Endodermal cell (in vitro differentiated cells): ENCODE data around the gene DLG2. TPM values are rescaled to one million over a fixed set of nuclear protein-coding genes. Genes with fewer than 3 reads are reported as not detected.

ENCODE experiments used
- DNase-seq: peaks from one replicate; pipeline ENCODE4 v3.0.0-alpha.2; 2017
- H3K27ac ChIP-seq: 2 replicates; pipeline ENCODE4 v1.5.1; 2013; ENCODE audit warnings: mild to moderate bottlenecking, low read depth, low read length, moderate library complexity
- H3K27me3 ChIP-seq: 2 replicates; pipeline ENCODE4 v1.6.1; 2013; ENCODE audit warnings: mild to moderate bottlenecking, low read length, moderate library complexity; ENCODE audit not compliant: insufficient read depth, control insufficient read depth, poor library complexity, severe bottlenecking
- H3K36me3 ChIP-seq: 2 replicates; pipeline ENCODE4 v1.7.0; 2013; ENCODE audit warnings: mild to moderate bottlenecking, low read length, moderate library complexity; ENCODE audit not compliant: control insufficient read depth, insufficient read depth
- H3K4me1 ChIP-seq: one replicate; pipeline ENCODE4 v1.7.0; 2013; ENCODE audit warnings: low read length; ENCODE audit not compliant: control insufficient read depth, insufficient read depth
- H3K4me3 ChIP-seq: 2 replicates; pipeline ENCODE4 v1.5.1; 2013; ENCODE audit warnings: mild to moderate bottlenecking, low read length, moderate library complexity
- H3K9ac ChIP-seq: 2 replicates; pipeline ENCODE4 v1.6.1; 2013; ENCODE audit warnings: mild to moderate bottlenecking, low read length, moderate library complexity; ENCODE audit not compliant: poor library complexity, severe bottlenecking; ENCODE audit errors: extremely low read depth
- H3K9me3 ChIP-seq: 2 replicates; pipeline ENCODE4 v1.6.1; 2013; ENCODE audit warnings: mild to moderate bottlenecking, low read length, moderate library complexity; ENCODE audit not compliant: control insufficient read depth
- H3K27ac Mint-ChIP-seq: 2 replicates; pipeline ENCODE4 v1.8.0; 2020; ENCODE audit warnings: mixed read lengths
- H3K27me3 Mint-ChIP-seq: 2 replicates; pipeline ENCODE4 v1.8.0; 2021; ENCODE audit warnings: mild to moderate bottlenecking, mixed read lengths; ENCODE audit not compliant: insufficient read depth
- H3K36me3 Mint-ChIP-seq: 2 replicates; pipeline ENCODE4 v1.8.0; 2020; ENCODE audit warnings: low read depth, mixed read lengths
- H3K4me1 Mint-ChIP-seq: 2 replicates; pipeline ENCODE4 v1.8.0; 2020; ENCODE audit warnings: mixed read lengths
- H3K4me3 Mint-ChIP-seq: 2 replicates; pipeline ENCODE4 v1.8.0; 2020; ENCODE audit warnings: mild to moderate bottlenecking, moderate library complexity, mixed read lengths
- H3K9me3 Mint-ChIP-seq: 2 replicates; pipeline ENCODE4 v1.8.0; 2020; ENCODE audit warnings: mild to moderate bottlenecking, mixed read lengths
- WGBS, 2 experiments: methylation state at CpG; one replicate each; pipeline versions ENCODE4 v1.1.5 to v1.1.7; 2013; ENCODE audit warnings: missing lambda C conversion rate in 2 of 2, mixed read lengths in 1 of 2; ENCODE audit not compliant: insufficient coverage in 1 of 2, insufficient read length in 1 of 2; 5-methylcytosine and 5-hydroxymethylcytosine counted together
- total RNA-seq, 2 donors: library from RNA; stranded (reverse); fragmentation: NEBNext Ultra II Directional in 1 of 2; extraction: Animal tissue kit (Norgen Biotek cat#: 25700) in 1 of 2; gene quantifications; 2 replicates in 1 of 2; 3 replicates in 1 of 2; pipeline ENCODE4 v1.2.1, GENCODE V29; 2021
- TF ChIP-seq, protein P1 (sequence below): fragments of 200-600 bp; sonication (generic); conservative IDR thresholded peaks from 2 replicates; pipeline ENCODE4 v1.5.0; 2021; ENCODE audit warnings: antibody characterized with exemption, mild to moderate bottlenecking

Gene DLG2
- total RNA-seq, 2 donors from 2014 or later: 9.6 to 10.6 TPM

DNA sequence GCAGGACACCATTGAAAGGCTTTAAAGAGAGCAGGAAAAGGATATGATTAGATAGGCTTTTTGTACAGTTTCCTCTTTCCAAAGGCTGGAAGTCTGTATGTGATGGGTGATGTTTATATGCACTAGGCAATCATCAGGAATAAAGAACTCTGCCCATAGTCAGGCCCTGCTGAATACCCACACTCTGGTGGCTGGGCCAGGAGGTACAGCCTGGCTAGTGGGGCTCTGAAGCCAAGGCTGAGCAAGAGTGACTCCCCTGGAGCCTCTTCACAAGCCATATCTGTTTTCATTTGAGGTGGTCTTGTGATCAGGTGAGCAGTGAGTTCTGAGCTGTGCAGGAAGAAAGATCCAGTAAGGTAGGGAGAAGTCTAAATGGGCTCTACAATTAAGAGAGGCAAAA lies 1801.1 kb downstream of the DLG2 start:
- no peaks in the 10 kb centered on the region for H3K36me3 ChIP-seq
- H3K27me3 ChIP-seq: peaks cover 6% of the 10 kb centered on the region
- TF ChIP-seq, protein P1, sequence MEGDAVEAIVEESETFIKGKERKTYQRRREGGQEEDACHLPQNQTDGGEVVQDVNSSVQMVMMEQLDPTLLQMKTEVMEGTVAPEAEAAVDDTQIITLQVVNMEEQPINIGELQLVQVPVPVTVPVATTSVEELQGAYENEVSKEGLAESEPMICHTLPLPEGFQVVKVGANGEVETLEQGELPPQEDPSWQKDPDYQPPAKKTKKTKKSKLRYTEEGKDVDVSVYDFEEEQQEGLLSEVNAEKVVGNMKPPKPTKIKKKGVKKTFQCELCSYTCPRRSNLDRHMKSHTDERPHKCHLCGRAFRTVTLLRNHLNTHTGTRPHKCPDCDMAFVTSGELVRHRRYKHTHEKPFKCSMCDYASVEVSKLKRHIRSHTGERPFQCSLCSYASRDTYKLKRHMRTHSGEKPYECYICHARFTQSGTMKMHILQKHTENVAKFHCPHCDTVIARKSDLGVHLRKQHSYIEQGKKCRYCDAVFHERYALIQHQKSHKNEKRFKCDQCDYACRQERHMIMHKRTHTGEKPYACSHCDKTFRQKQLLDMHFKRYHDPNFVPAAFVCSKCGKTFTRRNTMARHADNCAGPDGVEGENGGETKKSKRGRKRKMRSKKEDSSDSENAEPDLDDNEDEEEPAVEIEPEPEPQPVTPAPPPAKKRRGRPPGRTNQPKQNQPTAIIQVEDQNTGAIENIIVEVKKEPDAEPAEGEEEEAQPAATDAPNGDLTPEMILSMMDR: peak; percentile 16
- H3K27ac ChIP-seq: no peak overlapping the region
- Mint-ChIP-seq H3K27ac (no peak overlapping the region), H3K4me3 (no peak overlapping the region), H3K4me1 (peaks cover 5% of the 10 kb centered on the region), H3K9me3 (no peaks in the 10 kb centered on the region), H3K27me3 (peaks cover under 1% of the 10 kb centered on the region), H3K36me3 (no peaks in the 10 kb centered on the region)
- H3K9me3 ChIP-seq: no peaks in the 10 kb centered on the region
- no peaks in the 10 kb centered on the region for H3K4me1 ChIP-seq
- no peak for DNase-seq
- H3K4me3 ChIP-seq: no peak overlapping the region
- no peak overlapping the region for H3K9ac ChIP-seq

DNA sequence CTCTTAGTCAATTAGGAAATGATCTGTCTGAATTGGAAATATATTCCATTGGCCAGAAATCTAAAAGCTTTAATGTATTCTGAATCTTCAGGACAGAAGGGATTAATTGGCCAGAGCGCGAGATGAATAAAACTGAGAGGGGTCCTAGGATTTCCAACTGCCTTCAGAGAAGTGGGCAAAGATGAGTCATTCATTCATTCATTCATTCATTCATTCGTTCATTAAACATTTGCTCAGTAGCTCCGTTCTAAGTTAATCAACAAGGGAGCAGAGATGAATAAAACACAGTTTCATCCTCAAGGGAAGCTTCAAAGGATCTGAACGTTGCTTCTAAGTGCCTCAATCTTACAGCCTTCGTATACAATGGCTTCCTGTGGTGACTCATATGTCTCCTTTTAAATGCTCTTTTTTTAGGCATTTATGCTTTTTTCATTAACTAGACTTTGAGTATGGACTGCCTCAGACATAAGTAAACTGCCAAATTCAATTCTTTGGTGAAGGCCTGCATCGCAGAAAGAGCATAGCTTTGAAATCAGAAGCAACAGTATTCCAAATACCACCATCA lies 1803.6 kb downstream of the DLG2 start:
- no peaks in the 10 kb centered on the region for H3K9me3 ChIP-seq
- Mint-ChIP-seq H3K27ac (no peak overlapping the region), H3K4me1 (peaks cover 5% of the 10 kb centered on the region), H3K4me3 (no peak overlapping the region), H3K27me3 (no peaks in the 10 kb centered on the region), H3K9me3 (no peaks in the 10 kb centered on the region), H3K36me3 (no peaks in the 10 kb centered on the region)
- no peak for DNase-seq
- no peaks in the 10 kb centered on the region for H3K36me3 ChIP-seq
- TF ChIP-seq, protein P1: no peak
- 78 to 79% methylated on average over 7 of the region's 7 CpGs for WGBS, 2 experiments
- no peak overlapping the region for H3K27ac ChIP-seq
- H3K4me3 ChIP-seq: no peak overlapping the region
- no peaks in the 10 kb centered on the region for H3K4me1 ChIP-seq
- H3K9ac ChIP-seq: no peak overlapping the region
- no peaks in the 10 kb centered on the region for H3K27me3 ChIP-seq

DNA sequence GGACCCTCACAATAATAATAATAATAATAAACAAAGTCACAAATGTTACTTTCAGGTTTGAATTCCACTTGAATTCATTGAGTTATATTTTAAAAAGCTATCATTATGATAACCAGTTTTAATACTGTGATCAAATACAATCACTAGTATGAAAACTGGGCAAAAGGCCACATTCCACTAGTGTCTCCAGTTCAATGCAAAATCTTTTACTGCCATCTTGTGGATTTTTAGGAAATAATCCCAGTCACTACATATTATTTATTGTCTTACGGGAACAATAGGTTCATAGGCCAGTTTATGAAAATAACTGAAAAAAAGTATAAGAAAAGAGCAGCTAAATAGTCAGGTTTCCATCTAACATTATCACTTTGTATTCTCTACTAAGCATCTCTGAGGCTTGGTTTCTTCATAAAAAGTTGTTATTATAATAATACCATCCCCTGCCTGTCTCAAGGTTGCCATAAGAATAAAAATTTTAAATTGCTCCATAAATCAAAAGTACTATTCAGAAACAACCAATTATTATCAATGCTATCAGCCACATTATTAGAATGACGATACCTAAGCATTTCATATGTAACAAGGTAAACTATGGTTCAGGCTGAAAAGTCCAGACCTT lies 1807.1 kb downstream of the DLG2 start:
- Histone ChIP-seq H3K27ac (no peak overlapping the region), H3K4me1 (peaks cover 8% of the 10 kb centered on the region), H3K27me3 (no peaks in the 10 kb centered on the region), H3K9ac (no peak overlapping the region), H3K9me3 (no peaks in the 10 kb centered on the region), H3K4me3 (no peak overlapping the region), H3K36me3 (no peaks in the 10 kb centered on the region)
- Mint-ChIP-seq H3K4me3 (no peak overlapping the region), H3K27ac (no peak overlapping the region), H3K36me3 (no peaks in the 10 kb centered on the region), H3K9me3 (no peaks in the 10 kb centered on the region), H3K4me1 (peaks cover 21% of the 10 kb centered on the region), H3K27me3 (no peaks in the 10 kb centered on the region)
- WGBS, 2 experiments: 63 to 67% methylated on average over 1 of the region's 2 CpGs
- TF ChIP-seq, protein P1: peak; percentile 84
- DNase-seq: no peak
